GM19468 (cell line): ENCODE results near the gene ZNF526.

Experiments used
- ATAC-seq: cut with Tn5 transposase; IDR thresholded peaks from one replicate; pipeline ENCODE4 v1.9.1; 2021; ENCODE audit warnings: mild to moderate bottlenecking, moderate library complexity, moderate number of reproducible peaks; ENCODE audit not compliant: unreplicated experiment; ENCODE audit errors: extremely low read depth

Gene ZNF526

DNA sequence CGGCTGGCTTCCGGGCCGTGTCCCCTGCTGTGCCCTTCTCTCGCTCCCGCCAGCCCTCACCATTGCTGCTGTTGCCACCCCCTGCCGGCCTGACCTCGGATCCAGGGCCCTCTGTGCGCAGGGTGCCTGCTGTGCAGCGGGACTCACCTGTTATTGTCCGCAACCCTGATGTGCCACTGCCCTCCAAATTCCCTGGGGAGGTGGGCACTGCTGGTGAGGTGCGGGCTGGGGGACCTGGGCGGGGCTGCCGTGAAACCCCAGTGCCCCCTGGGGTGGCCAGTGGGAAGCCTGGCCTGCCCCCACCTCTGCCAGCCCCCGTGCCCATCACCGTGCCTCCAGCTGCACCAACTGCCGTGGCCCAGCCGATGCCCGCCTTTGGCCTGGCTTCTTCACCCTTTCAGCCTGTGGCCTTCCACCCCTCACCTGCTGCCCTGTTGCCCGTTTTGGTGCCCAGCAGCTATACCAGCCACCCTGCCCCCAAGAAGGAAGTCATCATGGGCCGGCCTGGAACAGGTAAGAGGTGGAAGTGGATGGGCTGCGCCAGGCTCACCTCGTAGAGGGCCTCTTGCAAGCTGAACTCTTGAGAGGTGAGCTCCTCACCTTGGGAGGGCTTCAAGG is 54.1 kb downstream of the ZNF526 start:
- ATAC-seq: no peak

DNA sequence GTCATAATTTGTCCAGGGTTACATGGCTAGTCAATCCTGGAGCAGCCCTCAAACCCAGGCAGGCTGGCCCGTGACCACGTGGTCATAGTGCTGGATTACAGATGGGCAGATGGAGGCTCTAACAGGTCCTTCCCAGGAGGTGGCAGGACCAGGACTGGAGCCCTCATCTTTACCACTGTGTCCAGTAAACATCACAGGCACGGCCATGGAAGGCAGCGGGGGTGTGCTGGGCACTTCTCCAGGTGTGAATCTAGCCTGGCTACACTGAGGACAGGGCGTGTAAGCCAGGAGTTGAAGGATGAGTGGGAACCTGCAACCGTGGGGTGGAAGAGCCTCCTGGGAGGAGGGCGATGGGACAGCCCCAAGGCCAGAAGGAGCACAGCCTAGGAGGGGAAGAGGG is 55.0 kb downstream of the ZNF526 start:
- ATAC-seq: no peak

DNA sequence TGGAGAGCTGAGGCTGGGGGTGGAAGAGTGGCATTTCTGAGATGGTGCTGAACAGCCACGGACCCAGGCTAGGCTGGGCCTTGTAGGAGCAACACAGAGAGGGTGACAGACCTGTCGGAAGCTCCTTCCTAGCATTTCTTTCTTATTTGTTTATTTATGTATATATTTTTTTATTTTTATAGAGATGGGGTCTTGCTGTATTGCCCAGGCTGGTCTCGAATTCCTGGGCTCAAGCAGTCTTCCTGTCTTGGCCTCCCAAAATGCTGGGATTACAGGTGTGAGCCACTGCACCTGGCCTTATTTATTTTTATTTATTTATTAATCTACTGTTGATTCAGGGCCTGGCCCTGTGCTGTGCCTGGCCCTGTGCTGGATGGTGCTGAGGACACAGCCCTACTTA is 55.4 kb downstream of the ZNF526 start:
- no peak for ATAC-seq

DNA sequence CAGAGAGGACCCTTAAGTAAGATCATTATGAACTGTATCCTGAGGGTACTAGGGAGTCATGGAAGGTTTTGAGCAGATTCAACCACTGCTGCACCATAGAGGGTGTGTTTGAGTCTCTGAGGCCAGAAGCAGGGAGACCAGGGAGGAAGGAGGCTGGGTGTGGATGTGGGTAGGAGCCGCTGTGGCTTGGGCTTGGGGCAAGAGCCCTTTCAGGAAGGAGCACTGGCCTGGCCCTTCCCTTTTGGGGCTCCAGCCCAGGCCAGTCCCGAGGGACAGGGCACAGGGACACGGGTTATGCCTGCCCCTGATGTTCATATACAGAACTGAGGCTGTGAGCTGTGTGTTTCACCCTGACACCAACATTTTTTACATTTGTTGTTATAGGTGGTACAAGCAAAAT is 56.2 kb downstream of the ZNF526 start:
- ATAC-seq: no peak

DNA sequence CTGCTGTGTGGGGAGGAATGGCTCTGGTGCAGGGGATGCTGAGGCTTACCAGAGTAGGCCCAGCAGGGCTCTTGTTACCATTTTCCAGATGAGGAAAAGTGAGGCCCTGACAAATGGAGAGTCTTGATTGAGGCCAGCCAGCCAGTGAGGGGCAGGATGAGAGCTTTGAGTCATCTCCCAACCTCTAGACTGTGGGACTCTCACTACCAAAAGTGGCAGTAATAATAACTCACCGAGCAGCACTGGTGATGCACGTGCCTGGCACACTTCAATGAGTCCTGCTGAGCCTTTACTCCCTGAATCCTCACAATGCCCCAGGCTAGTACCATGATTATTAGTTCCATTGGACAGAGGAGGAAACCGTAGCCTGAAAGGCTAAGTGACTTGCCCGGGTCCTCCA is 56.7 kb downstream of the ZNF526 start:
- no peak for ATAC-seq
